Measurements from ENCODE around the gene CNKSR3.

- TF ChIP-seq, protein P1, sequence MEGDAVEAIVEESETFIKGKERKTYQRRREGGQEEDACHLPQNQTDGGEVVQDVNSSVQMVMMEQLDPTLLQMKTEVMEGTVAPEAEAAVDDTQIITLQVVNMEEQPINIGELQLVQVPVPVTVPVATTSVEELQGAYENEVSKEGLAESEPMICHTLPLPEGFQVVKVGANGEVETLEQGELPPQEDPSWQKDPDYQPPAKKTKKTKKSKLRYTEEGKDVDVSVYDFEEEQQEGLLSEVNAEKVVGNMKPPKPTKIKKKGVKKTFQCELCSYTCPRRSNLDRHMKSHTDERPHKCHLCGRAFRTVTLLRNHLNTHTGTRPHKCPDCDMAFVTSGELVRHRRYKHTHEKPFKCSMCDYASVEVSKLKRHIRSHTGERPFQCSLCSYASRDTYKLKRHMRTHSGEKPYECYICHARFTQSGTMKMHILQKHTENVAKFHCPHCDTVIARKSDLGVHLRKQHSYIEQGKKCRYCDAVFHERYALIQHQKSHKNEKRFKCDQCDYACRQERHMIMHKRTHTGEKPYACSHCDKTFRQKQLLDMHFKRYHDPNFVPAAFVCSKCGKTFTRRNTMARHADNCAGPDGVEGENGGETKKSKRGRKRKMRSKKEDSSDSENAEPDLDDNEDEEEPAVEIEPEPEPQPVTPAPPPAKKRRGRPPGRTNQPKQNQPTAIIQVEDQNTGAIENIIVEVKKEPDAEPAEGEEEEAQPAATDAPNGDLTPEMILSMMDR (IDR thresholded peaks at IDR 0.05): no peak
- TF ChIP-seq POLR2AphosphoS5 (IDR thresholded peaks at IDR 0.05) (no peak), POLR2A (IDR thresholded peaks at IDR 0.05) (no peak), EP300 (IDR thresholded peaks at IDR 0.05) (no peak)
These were observed 43.4 kb downstream of the CNKSR3 start for GRCh38 chr6:154466971-154467679.

Measured in suprapubic skin (tissue), 4 donors.